GM19238 (cell line): ENCODE data around the gene DDT.
"Not testable (repeated sequence)": the region's sequence is repeated elsewhere in the genome, so short reads cannot be mapped to it uniquely, and the experiment has no call there.

ENCODE experiments used
- DNase-seq: peaks from one replicate; pipeline ENCODE4 v3.0.0; 2011; ENCODE audit warnings: low spot score; ENCODE audit not compliant: insufficient read length

The DDT gene

DNA sequence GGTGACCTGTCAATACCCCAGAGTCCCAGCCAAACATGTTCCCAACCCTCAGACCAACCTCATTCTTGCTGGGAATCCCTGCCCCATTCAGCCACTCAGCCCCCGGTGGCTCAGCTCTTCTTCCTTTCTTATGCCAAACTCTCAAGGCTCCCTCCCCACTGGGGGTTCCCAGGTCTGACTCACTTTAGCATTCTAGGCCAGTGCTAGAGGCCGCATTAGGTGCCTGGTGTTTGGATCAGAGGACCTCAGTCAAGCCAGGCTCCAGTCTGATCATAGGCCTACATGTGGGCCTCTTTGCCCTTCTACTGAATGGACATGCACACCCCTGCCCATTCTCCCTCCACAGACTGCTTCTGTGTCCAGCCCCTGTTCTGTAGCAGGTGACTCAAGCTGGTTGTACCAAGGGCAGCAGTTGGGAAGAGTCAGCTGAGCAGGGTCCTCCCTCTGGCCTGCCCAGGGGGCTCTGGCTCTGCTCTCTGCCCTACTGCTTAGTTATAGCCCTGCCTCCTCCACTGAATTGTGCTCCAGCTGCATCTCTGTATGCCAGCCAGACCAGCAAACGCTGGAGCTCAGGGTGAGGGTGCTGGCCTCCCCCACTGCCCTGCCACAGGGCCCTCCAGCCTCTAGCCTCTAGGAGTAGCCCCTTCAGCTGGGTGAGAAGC, 15.5 kb upstream of the DDT start:
- DNase-seq, result not testable (repeated sequence)

DNA sequence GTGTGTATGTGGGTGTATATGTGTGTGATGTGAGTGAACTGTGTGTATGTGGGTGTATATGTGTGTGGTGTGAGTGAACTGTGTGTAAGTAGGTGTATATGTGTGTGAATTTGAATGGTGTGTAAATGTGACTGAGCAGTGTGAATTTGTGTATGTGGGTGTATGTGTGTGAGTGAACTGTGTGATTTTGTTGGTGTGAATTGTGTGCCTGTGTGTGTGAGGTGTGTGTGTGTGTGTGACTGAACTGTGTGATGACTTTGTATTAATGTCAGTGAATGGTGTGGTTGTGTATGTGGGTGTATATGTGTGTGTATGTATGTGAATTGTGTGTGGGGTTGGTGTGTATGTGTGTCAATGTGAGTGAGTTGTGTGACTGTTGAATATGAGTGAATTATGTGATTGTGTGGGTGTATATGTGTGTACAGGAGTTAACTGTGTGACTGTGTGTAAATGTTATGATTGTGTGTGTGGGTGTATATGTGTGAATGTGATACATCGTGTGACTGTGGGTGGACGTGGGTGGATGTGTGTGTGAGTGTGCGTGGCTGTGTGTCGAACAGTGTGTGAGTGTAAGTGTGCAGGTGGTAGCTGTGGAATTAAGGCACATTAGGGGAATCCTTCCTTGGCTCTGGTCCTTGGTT, 12.4 kb upstream of the DDT start:
- not testable (repeated sequence) for DNase-seq

DNA sequence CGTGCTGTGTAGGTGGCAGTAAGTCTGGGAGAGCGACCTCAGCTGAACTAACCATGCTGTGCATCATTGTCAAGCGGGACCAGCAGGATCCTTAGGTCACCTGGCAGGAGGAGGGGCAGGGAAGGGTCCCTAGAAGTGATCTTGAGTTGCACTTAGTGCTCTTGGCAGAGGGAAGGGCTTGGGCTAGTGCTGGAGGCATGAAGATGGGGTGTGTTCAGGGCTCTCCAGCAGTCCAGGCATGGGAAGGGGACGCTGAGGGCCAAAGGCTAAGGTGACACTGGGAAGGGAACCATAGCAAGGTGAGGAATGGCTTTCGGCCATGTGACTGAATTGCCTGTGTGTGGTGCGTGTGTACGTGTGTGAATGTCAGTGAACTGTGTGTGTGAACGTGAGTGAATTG, 11.8 kb upstream of the DDT start:
- DNase-seq, result not testable (repeated sequence)

DNA sequence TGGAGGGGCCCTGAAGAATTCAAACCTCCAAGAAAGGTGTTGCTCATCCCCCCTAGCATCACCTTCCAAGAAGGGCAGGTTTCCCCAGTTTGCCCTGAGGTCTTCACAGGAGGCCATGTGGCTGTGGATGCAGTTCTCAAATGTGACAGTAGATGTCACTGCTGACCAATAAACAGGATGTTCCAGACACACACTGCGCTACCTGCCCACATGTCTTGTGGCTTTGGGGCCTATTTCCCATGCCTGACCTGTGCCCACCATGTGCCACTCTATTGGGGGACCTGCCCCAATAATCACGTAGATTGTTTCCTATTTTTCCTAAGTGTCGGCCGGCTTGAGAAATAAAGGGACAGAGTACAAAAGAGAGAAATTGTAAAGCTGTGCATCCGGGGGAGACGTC, 10.2 kb upstream of the DDT start:
- DNase-seq, result peak; percentile 50

DNA sequence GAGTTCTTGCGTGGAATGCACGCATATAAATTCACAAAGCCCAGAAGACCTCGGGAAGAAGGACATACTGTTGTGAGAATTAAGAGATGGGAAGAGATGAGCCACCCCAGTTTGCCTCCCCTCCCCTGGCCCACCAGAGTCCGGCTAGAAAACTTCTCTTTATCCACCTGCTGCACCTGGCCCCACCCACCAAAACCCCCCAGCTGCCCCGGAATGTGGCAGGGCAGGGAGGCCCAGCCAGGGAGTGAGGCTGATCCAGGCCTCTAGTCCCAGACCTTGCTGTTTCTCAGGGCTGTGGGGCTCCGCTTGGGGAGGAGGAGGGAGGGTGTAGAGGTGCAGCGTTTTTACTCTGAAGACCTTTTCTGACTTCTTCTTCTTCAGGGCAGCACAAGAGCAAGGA, 6.3 kb upstream of the DDT start:
- not testable (repeated sequence) for DNase-seq

DNA sequence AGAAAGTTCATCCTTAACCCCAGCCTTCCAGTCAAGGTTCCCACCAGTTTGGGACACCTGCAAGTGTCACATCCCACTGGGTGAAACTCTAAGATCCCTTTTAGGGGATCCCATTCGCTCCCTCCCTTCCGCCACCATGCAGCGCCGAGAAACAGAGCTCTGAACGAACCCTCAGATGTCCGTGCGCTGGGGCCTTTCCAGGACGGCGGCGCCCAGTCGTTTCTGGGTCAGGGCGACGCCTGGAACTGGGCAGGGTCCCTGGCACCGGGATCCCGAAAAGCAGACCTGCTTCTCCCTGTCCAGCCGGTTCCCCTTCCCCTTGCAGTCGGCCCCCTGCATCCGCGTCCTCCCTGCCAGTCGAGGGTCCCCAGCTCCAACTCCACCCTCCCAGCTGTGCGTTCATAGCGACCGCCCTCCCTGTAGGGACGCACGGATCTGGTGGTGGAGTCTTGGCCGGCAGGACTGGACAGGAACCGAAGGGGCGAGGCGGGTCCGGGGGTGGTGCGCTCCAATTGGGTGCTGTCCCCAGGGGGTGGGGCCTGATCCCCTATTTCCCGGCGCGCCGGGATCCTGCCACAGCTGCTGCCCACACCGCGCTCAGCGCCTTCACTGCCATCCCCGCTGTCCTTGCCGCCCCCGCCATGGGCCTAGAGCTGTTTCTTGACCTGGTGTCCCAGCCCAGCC, 5.5 kb upstream of the DDT start, which contains the start of gene GSTT2:
Gene GSTT2 (plus strand): TSS at position 578 of the 684 bp plus-strand sequence.
- not testable (repeated sequence) for DNase-seq

DNA sequence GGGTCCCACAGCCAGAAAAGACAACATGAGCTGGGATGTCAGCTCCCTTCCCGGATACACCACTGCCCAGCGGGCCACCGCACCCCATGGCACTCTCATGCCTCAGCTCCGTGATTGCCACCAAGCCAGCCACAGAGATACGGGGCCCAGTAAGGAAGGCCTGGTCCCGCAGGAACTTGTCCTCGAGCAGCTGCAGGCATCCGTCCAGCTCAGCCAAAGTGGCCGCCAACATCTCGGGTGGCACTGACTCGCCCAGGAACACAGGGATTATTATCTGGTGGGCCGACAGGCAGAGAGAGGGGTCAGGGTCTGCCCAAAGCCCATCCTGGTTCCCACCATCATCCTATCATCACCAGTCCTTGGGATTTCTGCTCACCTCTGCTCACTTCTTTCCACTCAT, 3.1 kb upstream of the DDT start:
- DNase-seq, result not testable (repeated sequence)

DNA sequence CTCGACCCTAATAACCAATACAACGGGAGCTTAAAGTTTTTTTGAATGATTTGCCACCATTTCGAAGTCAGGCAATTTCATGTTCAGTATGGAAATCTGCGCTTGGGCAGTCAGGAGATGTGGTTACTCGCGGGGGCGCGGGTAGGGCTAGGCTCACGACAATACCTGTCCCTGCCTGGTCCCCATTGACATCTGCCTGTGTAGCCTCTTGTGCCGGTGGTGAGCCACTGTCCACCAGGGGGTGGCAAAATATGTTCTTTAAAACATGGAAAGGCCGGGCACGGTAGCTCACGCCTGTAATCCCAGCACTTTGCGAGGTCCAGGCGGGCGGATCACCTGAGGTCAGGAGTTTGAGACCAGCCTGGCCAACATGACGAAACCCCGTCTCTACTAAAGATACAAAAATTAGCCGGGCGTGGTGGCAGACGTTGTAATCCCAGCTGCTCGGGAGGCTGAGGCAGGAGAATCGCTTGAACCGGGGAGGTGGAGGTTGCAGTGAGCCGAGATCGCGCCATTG, 653 bp upstream of the DDT start:
- not testable (repeated sequence) for DNase-seq

DNA sequence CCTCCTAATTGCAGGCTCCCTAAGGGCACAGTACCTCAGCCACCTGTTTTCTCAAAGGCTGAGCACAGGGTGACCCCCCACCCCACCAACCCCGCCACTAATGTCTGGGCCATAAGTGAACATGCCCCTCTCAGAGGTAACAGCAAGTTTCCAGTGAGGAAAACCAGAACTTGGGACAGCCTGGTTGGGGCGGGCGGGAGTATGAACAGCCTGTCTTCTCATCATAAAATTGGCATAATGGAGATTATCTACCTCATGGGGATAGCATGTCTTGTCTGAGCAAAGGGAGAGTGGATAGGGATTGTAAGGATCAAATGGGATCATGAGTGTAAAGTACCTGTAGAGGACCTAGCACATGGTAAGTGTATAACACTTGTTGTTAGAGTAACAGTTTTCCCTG, 2.3 kb downstream of the DDT start:
- DNase-seq, result not testable (repeated sequence)

DNA sequence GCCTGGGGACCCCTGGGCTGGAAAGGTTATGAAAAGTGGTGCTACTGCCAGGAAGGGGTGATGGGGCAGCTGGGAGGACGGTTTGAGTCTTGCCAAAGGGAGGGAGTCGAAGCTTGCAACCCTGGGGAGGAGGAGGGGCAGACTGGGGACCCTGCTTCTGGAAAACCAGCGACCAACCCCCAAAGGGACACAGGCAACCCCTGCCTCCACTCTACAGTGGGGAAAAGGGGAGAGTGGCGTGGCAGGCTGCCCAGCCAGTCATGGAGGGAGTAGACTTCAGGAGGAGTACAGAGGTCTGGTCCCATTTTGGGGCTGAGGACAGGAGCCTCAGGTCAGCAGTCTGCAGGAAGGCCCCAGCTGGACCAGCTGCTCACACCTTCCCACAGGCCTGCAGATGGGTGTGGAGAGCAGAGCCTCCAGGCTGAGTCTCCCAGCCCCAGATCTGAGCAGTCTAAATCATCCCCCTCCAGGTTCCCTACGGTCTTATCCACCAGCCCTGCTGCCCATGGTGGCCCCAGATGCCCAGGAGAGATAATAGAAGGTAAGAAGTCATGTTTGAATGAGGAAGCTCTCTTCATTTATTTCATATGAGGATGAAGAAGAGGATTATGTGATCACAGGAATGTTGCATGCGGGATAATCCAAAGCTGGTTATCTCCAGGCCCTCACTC, 3.3 kb downstream of the DDT start:
- no peak for DNase-seq

DNA sequence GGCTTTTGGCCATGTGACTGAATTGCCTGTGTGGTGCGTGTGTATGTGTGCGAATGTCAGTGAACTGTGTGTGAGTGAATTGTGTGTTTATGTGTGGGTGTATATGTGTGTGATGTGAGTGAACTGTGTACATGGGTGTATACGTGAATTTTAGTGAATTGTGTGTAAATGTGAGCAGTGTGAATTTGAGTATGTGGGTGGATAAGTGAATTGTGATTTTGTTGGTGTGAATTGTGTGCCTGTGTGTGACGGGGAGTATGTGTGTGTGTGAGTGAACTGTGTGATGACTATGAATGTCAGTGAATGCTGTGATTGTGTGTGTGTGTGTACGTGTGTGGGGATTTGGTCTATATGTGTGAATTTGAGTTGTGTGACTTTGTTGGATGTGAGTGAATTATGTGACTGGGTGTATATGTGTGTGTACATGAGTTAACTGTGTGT, 4.0 kb downstream of the DDT start:
- no peak for DNase-seq

DNA sequence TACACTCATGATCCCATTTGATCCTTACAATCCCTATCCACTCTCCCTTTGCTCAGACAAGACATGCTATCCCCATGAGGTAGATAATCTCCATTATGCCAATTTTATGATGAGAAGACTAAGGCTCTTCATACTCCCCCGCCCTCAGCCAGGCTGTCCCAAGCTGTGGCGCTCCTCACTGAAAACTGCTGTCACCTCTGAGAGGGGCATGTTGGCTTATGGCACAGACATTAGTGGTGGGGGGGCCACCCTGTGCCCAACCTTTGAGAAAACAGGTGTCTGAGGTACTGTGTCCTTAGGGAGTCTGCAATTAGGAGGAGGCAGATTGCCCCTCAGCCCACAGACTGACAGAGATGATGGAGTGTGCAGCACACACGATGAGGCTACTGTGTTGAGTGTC, 5.2 kb downstream of the DDT start:
- no peak for DNase-seq

DNA sequence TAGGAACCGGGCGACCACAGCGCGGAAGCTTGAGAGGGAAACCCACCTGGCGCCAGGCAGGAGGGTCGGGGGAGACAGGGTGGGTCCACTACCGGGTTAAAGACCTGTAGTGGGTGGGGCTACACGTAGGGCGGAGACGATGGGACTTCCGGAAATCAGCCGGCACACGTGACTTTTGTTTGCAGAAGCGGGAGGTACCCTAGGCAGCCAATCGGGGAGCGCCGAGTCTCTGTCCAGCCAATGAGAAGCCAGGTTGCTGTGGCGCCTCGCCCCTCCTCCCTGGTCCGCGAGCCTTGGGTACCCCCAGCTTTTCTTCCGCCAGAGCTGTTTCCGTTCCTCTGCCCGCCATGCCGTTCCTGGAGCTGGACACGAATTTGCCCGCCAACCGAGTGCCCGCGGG, 7.7 kb downstream of the DDT start, which contains the start of gene DDTL:
Gene DDTL (plus strand): TSS at position 321 of the 400 bp plus-strand sequence. CDS start 27 bp downstream, at position 348.
- DNase-seq, result not testable (repeated sequence)

DNA sequence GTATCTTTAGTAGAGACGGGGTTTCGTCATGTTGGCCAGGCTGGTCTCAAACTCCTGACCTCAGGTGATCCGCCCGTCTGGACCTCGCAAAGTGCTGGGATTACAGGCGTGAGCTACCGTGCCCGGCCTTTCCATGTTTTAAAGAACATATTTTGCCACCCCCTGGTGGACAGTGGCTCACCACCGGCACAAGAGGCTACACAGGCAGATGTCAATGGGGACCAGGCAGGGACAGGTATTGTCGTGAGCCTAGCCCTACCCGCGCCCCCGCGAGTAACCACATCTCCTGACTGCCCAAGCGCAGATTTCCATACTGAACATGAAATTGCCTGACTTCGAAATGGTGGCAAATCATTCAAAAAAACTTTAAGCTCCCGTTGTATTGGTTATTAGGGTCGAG, 8.1 kb downstream of the DDT start:
- not testable (repeated sequence) for DNase-seq

DNA sequence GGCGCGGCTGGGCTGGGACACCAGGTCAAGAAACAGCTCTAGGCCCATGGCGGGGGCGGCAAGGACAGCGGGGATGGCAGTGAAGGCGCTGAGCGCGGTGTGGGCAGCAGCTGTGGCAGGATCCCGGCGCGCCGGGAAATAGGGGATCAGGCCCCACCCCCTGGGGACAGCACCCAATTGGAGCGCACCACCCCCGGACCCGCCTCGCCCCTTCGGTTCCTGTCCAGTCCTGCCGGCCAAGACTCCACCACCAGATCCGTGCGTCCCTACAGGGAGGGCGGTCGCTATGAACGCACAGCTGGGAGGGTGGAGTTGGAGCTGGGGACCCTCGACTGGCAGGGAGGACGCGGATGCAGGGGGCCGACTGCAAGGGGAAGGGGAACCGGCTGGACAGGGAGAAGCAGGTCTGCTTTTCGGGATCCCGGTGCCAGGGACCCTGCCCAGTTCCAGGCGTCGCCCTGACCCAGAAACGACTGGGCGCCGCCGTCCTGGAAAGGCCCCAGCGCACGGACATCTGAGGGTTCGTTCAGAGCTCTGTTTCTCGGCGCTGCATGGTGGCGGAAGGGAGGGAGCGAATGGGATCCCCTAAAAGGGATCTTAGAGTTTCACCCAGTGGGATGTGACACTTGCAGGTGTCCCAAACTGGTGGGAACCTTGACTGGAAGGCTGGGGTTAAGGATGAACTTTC, 13.0 kb downstream of the DDT start, which contains the start of gene GSTT2B:
Gene GSTT2B (minus strand): TSS at position 112 of the 688 bp plus-strand sequence. CDS start 64 bp downstream, at position 48.
- not testable (repeated sequence) for DNase-seq

DNA sequence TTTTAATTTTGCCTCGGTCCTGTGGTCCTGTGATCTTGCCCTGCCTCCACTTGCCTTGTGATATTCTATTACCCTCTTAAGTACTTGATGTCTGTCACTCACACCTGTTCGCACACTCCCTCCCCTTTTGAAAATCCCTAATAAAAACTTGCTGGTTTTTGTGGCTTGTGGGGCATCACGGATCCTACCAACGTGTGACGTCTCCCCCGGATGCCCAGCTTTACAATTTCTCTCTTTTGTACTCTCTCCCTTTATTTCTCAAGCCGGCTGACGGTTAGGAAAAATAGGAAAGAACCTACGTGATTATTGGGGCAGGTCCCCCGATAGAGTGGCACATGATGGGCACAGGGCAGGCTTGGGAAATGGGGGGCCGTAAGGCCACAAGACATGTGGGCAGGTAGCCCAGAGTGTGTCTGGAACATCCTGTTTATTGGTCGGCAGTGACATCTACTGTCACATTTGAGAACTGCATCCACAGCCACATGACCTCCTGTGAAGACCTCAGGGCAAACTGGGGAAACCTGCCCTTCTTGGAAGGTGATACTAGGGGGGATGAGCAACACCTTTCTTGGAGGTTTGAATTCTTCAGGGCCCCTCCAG, 17.8 kb downstream of the DDT start:
- DNase-seq, result not testable (repeated sequence)

DNA sequence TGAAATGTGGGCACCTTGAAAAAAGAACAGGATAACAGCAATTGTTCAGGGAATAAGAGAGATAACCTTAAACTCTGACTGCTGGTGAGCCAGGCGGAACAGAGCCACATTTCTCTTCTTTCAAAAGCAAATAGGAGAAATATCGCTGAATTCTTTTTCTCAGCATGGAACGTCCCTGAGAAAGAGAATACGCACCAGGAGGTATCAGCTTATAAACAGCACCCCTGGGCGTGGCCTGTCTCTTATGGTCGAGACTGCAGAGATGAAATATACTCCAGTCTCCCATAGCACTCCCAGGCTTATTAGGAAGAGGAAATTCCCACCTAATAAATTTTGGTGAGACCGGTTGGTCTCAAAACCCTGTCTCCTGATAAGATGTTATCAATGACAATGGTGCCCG, 18.4 kb downstream of the DDT start:
- not testable (repeated sequence) for DNase-seq

DNA sequence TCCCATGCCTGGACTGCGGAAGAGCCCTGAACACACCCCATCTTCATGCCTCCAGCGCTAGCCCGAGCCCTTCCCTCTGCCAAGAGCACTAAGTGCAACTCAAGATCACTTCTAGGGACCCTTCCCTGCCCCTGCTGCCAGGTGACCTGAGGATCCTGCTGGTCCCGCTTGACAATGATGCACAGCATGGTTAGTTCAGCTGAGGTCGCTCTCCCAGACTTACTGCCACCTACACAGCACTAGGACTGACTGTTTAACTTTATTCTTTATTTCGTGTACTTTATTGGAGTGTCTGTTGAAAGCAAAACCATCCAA, 19.3 kb downstream of the DDT start:
- DNase-seq, result not testable (repeated sequence)

DNA sequence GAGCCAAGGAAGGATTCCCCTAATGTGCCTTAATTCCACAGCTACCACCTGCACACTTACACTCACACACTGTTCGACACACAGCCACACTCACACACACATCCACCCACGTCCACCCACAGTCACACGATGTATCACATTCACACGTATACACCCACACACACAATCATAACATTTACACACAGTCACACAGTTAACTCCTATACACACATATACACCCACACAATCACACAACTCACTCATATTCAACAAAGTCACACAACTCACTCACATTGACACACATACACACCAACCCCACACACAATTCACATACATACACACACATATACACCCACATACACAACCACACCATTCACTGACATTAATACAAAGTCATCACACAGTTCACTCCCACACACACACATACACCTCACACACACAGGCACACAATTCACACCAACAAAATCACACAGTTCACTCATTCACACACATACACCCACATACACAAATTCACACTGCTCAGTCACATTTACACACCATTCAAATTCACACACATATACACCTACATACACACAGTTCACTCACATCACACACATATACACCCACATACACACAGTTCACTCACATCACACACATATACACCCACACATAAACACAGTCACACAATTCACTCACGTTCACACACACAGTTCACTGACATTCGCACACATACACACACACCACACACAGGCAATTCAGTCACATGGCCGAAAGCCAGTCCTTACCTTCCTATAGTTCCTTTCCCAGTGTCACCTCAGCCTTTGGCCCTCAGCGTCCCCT, 19.8 kb downstream of the DDT start:
- DNase-seq, result not testable (repeated sequence)

DNA sequence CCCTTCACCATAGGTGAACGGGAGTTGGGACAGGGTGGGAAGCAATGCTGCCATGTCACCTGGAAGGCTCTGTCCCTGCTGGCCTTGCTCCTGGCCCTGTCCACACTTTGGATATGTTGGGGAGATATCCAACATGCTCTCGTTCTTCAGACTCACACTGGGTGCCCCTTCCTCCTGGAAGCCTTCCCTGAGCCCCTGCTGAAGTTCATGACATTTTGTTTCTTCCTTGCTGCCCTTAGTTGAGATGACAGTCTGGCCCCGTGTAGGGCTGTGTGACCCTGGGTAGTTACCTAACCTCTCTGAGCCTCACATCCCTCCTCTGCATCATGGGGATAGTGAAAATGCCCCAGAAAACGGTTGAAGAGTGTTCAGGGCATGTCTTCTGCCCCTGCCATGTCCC, 20.8 kb downstream of the DDT start:
- not testable (repeated sequence) for DNase-seq
